Esophagus muscularis mucosa (tissue), 4 donors: ENCODE data around the gene UGGT1.

Experiments used
- EP300 ChIP-seq: sonication (generic); formaldehyde crosslinking; IDR thresholded peaks from one replicate; pipeline ENCODE4 v1.6.1; 2017; ENCODE audit warnings: antibody characterized with exemption
- POLR2A ChIP-seq: fragments of 450-650 bp; IDR thresholded peaks from one replicate; pipeline ENCODE4 v1.6.1; 2017; ENCODE audit warnings: antibody characterized with exemption, moderate library complexity, mild to moderate bottlenecking, low read depth
- POLR2AphosphoS5 ChIP-seq, 2 donors: sonication (generic); formaldehyde crosslinking; IDR thresholded peaks; one replicate each; pipeline ENCODE4 v1.6.1; 2017; ENCODE audit warnings: antibody characterized with exemption in 2 of 2
- TF ChIP-seq, protein P1 (sequence below), 3 experiments: fragments of 200-600 bp in 2 of 3; fragments of 450-650 bp in 1 of 3; sonication (generic) in 2 of 3; IDR thresholded peaks; one replicate each; pipeline ENCODE4 v1.5.1; 2017 to 2019; ENCODE audit warnings: antibody characterized with exemption in 3 of 3, mild to moderate bottlenecking in 2 of 3, moderate library complexity in 1 of 3

DNA sequence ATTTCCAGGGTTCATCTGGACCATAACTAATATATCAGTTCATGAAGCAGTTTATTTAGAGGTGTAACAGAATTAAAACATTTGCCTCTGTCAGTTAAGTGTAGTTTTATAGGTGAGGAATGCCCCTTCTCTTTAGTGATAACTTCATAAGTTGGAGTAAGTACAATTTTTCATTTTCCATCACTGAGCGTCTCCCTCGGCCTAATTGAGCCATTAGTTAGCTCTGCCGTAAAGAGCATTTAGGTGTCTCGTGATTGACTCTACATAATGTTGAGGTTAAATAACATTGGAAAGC lies 88.4 kb downstream of the UGGT1 start:
- no peak for TF ChIP-seq POLR2AphosphoS5 (IDR thresholded peaks at IDR 0.05)
- TF ChIP-seq, protein P1, sequence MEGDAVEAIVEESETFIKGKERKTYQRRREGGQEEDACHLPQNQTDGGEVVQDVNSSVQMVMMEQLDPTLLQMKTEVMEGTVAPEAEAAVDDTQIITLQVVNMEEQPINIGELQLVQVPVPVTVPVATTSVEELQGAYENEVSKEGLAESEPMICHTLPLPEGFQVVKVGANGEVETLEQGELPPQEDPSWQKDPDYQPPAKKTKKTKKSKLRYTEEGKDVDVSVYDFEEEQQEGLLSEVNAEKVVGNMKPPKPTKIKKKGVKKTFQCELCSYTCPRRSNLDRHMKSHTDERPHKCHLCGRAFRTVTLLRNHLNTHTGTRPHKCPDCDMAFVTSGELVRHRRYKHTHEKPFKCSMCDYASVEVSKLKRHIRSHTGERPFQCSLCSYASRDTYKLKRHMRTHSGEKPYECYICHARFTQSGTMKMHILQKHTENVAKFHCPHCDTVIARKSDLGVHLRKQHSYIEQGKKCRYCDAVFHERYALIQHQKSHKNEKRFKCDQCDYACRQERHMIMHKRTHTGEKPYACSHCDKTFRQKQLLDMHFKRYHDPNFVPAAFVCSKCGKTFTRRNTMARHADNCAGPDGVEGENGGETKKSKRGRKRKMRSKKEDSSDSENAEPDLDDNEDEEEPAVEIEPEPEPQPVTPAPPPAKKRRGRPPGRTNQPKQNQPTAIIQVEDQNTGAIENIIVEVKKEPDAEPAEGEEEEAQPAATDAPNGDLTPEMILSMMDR (IDR thresholded peaks at IDR 0.05) = no peak
- no peak for TF ChIP-seq POLR2A
- TF ChIP-seq EP300 = no peak
